ENCODE measurements around the gene SH2D3A. TPM values are rescaled to one million over a fixed set of nuclear protein-coding genes. Genes with fewer than 3 reads are reported as not detected.

SH2D3A gene
- total and polyA plus RNA-seq, 2 of the 8 experiments (the other 6 are each of a cell fraction or from before 2014, with no cell fraction given) = 14.5 to 22.1 TPM

DNA sequence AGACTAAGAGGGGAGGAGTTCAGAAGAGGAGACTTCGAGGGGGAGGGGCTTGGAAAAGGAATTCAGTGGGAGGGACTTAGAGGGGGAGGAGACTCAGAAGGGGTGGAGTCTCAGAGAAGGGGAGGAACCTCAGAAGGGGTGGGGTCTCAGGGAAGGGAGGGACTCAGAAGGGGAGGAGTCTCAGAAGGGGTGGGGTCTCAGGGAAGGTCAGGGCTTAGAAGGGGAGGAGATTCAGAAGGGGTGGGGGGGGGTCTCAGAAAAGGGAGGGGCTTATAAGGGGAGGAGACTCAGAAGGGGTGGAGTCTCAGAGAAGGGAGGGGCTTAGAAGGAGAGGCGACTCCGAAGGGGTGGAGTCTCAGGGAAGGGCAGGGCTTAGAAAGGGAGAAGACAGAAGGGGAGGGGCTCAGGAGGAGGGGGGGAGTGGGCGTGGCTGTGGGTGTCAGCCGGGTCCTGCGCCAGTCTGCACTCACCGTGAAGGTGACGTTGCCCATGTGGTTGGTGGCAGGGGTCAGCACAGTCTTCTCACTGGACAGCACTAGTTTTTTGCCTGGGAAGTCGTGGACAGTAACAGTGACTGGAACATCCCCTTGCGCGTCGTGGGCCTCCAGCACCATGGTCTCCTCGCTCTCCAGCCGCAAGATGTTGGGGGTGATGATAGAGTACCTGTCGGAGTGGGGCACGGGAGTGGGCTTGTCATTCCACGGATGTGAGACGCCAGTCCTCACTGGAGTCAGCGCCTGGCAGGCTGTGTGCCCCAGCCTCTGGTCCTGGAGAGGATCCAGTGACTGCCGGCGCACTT lies 48.3 kb downstream of the SH2D3A start:
- Histone ChIP-seq H3K23ac (ENCODE audit: insufficient read length) (no peak overlapping the region), H3K18ac (ENCODE audit: extremely low read depth, low read length) (no peak overlapping the region), H3K23me2 (ENCODE audit: low read depth, low read length) (peaks cover 10% of the 10 kb centered on the region), H3K36me3 (ENCODE audit: control insufficient read depth in 2 of 4, insufficient read depth in 4 of 4, low read length in 3 of 4) (no peaks in the 10 kb centered on the region; a peak in 1 of 8 replicates), H2BK5ac (ENCODE audit: low read depth, low read length) (peak overlapping the region; percentile 3; the same call in 1 of the 2 replicates), H4K20me1 (replicated peaks in 1 of 2; ENCODE audit: control insufficient read depth in 1 of 2, insufficient read depth in 2 of 2, low read length in 2 of 2) (peaks cover 0 to 6% of the 10 kb centered on the region in 2 experiments), H3K4me2 (ENCODE audit: insufficient read depth in 1 of 2, low read depth in 2 of 2, low read length in 2 of 2) (peak overlapping the region in 1 of 2 experiments; percentile 83; a peak in 1 of 4 replicates), H3K9ac (replicated peaks in 1 of 4; ENCODE audit: extremely low read depth in 1 of 4, low read depth in 3 of 4, low read length in 3 of 4) (no peak overlapping the region), H2AK5ac (ENCODE audit: low read depth, low read length) (no peak overlapping the region), H4K8ac (ENCODE audit: extremely low read depth, insufficient read depth, low read length) (no peak overlapping the region), H3K4ac (replicated peaks; ENCODE audit: insufficient read length, low read depth, low read length) (no peak overlapping the region), H2BK15ac (ENCODE audit: low read length) (peak overlapping the region; percentile 53; the same call in 1 of the 2 replicates), H2BK12ac (ENCODE audit: low read depth, low read length) (peak overlapping the region; percentile 90; the same call in 1 of the 2 replicates), H3K79me1 (ENCODE audit: low read depth, low read length) (no peaks in the 10 kb centered on the region), H3K14ac (ENCODE audit: insufficient read length) (no peak overlapping the region), H2BK20ac (ENCODE audit: low read length) (no peak overlapping the region), H3K79me2 (ENCODE audit: control insufficient read depth in 1 of 2, insufficient read depth in 2 of 2, low read length in 2 of 2) (no peaks in the 10 kb centered on the region; a peak in 1 of 4 replicates), H3K56ac (replicated peaks; ENCODE audit: insufficient read length, low read depth, low read length) (no peak overlapping the region), H3K9me3 (ENCODE audit: insufficient read depth in 2 of 2, low read depth in 1 of 2, low read length in 1 of 2) (no peaks in the 10 kb centered on the region), H4K5ac (ENCODE audit: insufficient read length, low read depth, low read length) (no peak overlapping the region), H2AFZ (ENCODE audit: low read length) (no peak overlapping the region), H3K4me3 (ENCODE audit: extremely low read depth in 1 of 4, insufficient read depth in 2 of 4, low read depth in 3 of 4, low read length in 4 of 4) (no peak overlapping the region), H3K4me1 (replicated peaks in 1 of 4; ENCODE audit: control insufficient read depth in 3 of 4, insufficient read depth in 4 of 4, low read length in 3 of 4) (peaks cover 0 to 12% (median 6%) of the 10 kb centered on the region in 4 experiments; a peak in 4 of 7 replicates), H4K91ac (replicated peaks; ENCODE audit: insufficient read length, low read length) (peak overlapping the region; percentile 49), H3K27me3 (replicated peaks in 1 of 4; ENCODE audit: control insufficient read depth in 3 of 4, extremely low read depth in 1 of 4, insufficient read depth in 3 of 4, low read length in 3 of 4) (no peaks in the 10 kb centered on the region; a peak in 1 of 7 replicates), H3K27ac (ENCODE audit: low read depth, low read length) (no peak overlapping the region), H2BK120ac (replicated peaks; ENCODE audit: low read depth, low read length) (no peak overlapping the region)
- WGBS, 2 experiments (ENCODE audit: extremely low coverage in 1 of 2, insufficient coverage in 1 of 2, insufficient read length in 1 of 2, insufficient replicate concordance in 2 of 2, low coverage in 1 of 2, low lambda C conversion rate in 2 of 2, missing lambda C conversion rate in 1 of 2) = 93% methylated on average over 16 of the region's 21 CpGs; no CpG with 5 or more reads in 1 of the 2 experiments
- FAIRE-seq (no peak), DNase-seq (ENCODE audit: low read depth in 1 of 2, low spot score in 2 of 2) (no peak)
- TF ChIP-seq CBX8 (IDR thresholded peaks at IDR 0.05; ENCODE audit: borderline replicate concordance, low read depth, low read length) = no peak
- no peak for TF ChIP-seq PHF8 (conservative IDR thresholded peaks at IDR 0.05; ENCODE audit: low read depth, low read length)
- no peak for TF ChIP-seq RNF2 (IDR thresholded peaks at IDR 0.05; ENCODE audit: borderline replicate concordance, low read depth, low read length, missing control alignments, poor library complexity, severe bottlenecking)
- peak; percentile 60; the same call in 1 of the 2 replicates for TF ChIP-seq SP1 (IDR thresholded peaks at IDR 0.05; ENCODE audit: low read depth, low read length)
- TF ChIP-seq JUN (IDR thresholded peaks at IDR 0.05; ENCODE audit: low read depth, low read length) = no peak
- ChIA-PET POLR2A (ENCODE audit: partially characterized antibody) (interaction anchor here (0.6 to 1.1 kb wide), 7 partner anchors 10 to 202 kb away, joined by 3 to 4 read pairs (median 3); no protein-coding TSS in a partner anchor), CTCF (ENCODE audit: partially characterized antibody) (interaction anchor here (1.0 to 7.2 kb wide), 3 partner anchors 18 to 49 kb away, joined by 3 to 31 read pairs (median 3); partner anchors contain the start of gene GPR108)

All from H1 (cell line).